GM12878 (cell line): Measurements from ENCODE around the gene PLPPR1. TPM values are rescaled to one million over a fixed set of nuclear protein-coding genes. Genes with fewer than 3 reads are reported as not detected.

Experiments used
- ATAC-seq: fragments of 200-7000 bp; cut with Tn5 transposase; 3 replicates; pipeline ENCODE4 v1.9.1; 2020; ENCODE audit warnings: mild to moderate bottlenecking, moderate library complexity
- BruUV-seq: library from RNA; stranded (reverse); fragments of 400-500 nt; replicated peaks from 2 replicates; lab custom pipeline; 2021; lab: Mats Ljungman, UMichigan
- CTCF ChIA-PET: fragments of 300-600 bp; sonication (Branson Sonifier 250); formaldehyde crosslinking; extraction: SDS; loops from one replicate; lab custom pipeline; 2021; ENCODE audit warnings: inconsistent platforms; lab: Yijun Ruan, JAX
- POLR2A ChIA-PET: fragments of 350-600 bp; formaldehyde crosslinking; extraction: SDS; loops from one replicate; lab custom pipeline; 2021; ENCODE audit warnings: inconsistent platforms; lab: Charles Lee
- RAD21 ChIA-PET: fragments of 300-600 bp; sonication (Branson Sonifier 250); formaldehyde crosslinking; loops from one replicate; lab custom pipeline; 2023; ENCODE audit warnings: antibody characterized with exemption; ENCODE audit not compliant: unreplicated experiment; lab: Charles Lee
- SMC1A ChIA-PET: fragments of 300-600 bp; sonication (Branson Sonifier 250); formaldehyde crosslinking; loops from one replicate; lab custom pipeline; 2023; ENCODE audit not compliant: unreplicated experiment, uncharacterized antibody; lab: Charles Lee
- DNase-seq: peaks from one replicate; pipeline ENCODE4 v3.0.0-alpha.2; 2011; ENCODE audit warnings: low read depth, low spot score
- FAIRE-seq: peaks from 3 replicates; lab custom pipeline; 2011; peaks lifted over from hg19 to GRCh38; lab: Jason Lieb, UNC
- H2AFZ ChIP-seq: 2 replicates; pipeline ENCODE4 v1.6.0; 2011; ENCODE audit warnings: low read depth, low read length, control low read depth; ENCODE audit not compliant: control insufficient read depth
- H3K27ac ChIP-seq: 2 replicates; pipeline ENCODE4 v1.5.1; 2011; ENCODE audit warnings: control low read depth; ENCODE audit not compliant: control insufficient read depth, insufficient read depth
- H3K27me3 ChIP-seq, 2 experiments: replicated peaks in 1 of 2; 2 replicates each; pipeline versions ENCODE4 v1.6.0 to v1.6.1; 2011; ENCODE audit warnings: low read length in 1 of 2; ENCODE audit not compliant: control insufficient read depth in 2 of 2, insufficient read depth in 2 of 2
- H3K36me3 ChIP-seq, 2 experiments: 2 replicates each; pipeline ENCODE4 v1.5.1; 2011; ENCODE audit warnings: low read length in 1 of 2; ENCODE audit not compliant: control insufficient read depth in 2 of 2, insufficient read depth in 2 of 2
- H3K4me1 ChIP-seq: 2 replicates; pipeline ENCODE4 v1.6.1; 2011; ENCODE audit warnings: mild to moderate bottlenecking, low read length, moderate library complexity, mixed read lengths; ENCODE audit not compliant: control insufficient read depth, insufficient read depth
- H3K4me2 ChIP-seq: 2 replicates; pipeline ENCODE4 v1.6.0; 2011; ENCODE audit warnings: control low read depth; ENCODE audit not compliant: control insufficient read depth, insufficient read depth
- H3K4me3 ChIP-seq: fragments of 200-600 bp; sonication (generic); 2 replicates; pipeline ENCODE4 v1.5.1; 2016
- H3K79me2 ChIP-seq: 2 replicates; pipeline ENCODE4 v1.6.0; 2011; ENCODE audit warnings: low read length; ENCODE audit not compliant: control insufficient read depth, insufficient read depth
- H3K9ac ChIP-seq: 2 replicates; pipeline ENCODE4 v1.8.0; 2011; ENCODE audit warnings: low read length, control low read depth, mixed read lengths; ENCODE audit not compliant: control insufficient read depth, insufficient read depth
- H3K9me3 ChIP-seq: replicated peaks from 3 replicates; pipeline ENCODE4 v1.5.1; 2011; ENCODE audit warnings: mild to moderate bottlenecking, low read length; ENCODE audit not compliant: control insufficient read depth, insufficient read depth
- H4K20me1 ChIP-seq: 2 replicates; pipeline ENCODE4 v1.6.0; 2011; ENCODE audit not compliant: control insufficient read depth, insufficient read depth
- CUX1 ChIP-seq: IDR thresholded peaks from 2 replicates; pipeline ENCODE4 v1.6.1; 2012; ENCODE audit warnings: improper control_type of control experiment, low read depth, low read length; ENCODE audit not compliant: insufficient replicate concordance
- HDAC2 ChIP-seq: fragments of 200-600 bp; sonication (generic); IDR thresholded peaks from 2 replicates; pipeline ENCODE4 v1.6.1; 2017
- HDAC6 ChIP-seq: fragments of 200-600 bp; sonication (generic); IDR thresholded peaks from one replicate; pipeline ENCODE4 v1.8.0; 2017; ENCODE audit warnings: antibody characterized with exemption; ENCODE audit not compliant: unreplicated experiment
- NFXL1 ChIP-seq: fragments of 450-650 bp; IDR thresholded peaks from 2 replicates; pipeline ENCODE4 v1.6.1; 2017; ENCODE audit warnings: antibody characterized with exemption, mild to moderate bottlenecking, borderline replicate concordance
- NR2C2 ChIP-seq: IDR thresholded peaks from 2 replicates; pipeline ENCODE4 v1.6.1; 2011; ENCODE audit warnings: borderline replicate concordance, low read depth; ENCODE audit not compliant: control insufficient read depth, insufficient read length
- TCF7 ChIP-seq: IDR thresholded peaks from 2 replicates; pipeline ENCODE4 v1.6.1; 2014; ENCODE audit warnings: antibody characterized with exemption, borderline replicate concordance
- ZBTB4 ChIP-seq: fragments of 450-650 bp; formaldehyde crosslinking; IDR thresholded peaks from 2 replicates; pipeline ENCODE4 v1.4.0; 2022; ENCODE audit warnings: mild to moderate bottlenecking, moderate library complexity
- ZNF384 ChIP-seq: IDR thresholded peaks from 2 replicates; pipeline ENCODE4 v1.6.1; 2012; ENCODE audit warnings: low read depth, mild to moderate bottlenecking, low read length, improper control_type of control experiment, borderline replicate concordance
- WGBS: methylation state at CpG from one replicate; pipeline ENCODE4 v1.1.6; 2016; ENCODE audit warnings: low lambda C conversion rate; ENCODE audit not compliant: insufficient replicate concordance, insufficient coverage; ENCODE audit errors: missing lambda C conversion rate; 5-methylcytosine and 5-hydroxymethylcytosine counted together
- in situ Hi-C: fragments of 300-500 bp; cut with MboI; formaldehyde crosslinking; loops from 9 replicates; pipeline ENCODE4 v1.14.3; 2018; ENCODE audit warnings: mixed read lengths
- intact Hi-C: fragments of 100-400 bp; cut with micrococcal nuclease; formaldehyde crosslinking; loops from one replicate; pipeline ENCODE4 v1.14.2; 2022; ENCODE audit not compliant: unreplicated experiment
- polyA plus RNA-seq, 11 experiments: library from polyadenylated mRNA; depleted of rRNA in 4 of 11; unstranded in 6 of 11; stranded (reverse) in 5 of 11; fragments of >200 nt; fragmentation: Nextera tagmentation in 4 of 11; fragmentation: Illumina TruSeq in 1 of 11; extraction: Ambion mirVana in 4 of 11; extraction: Trizol in 1 of 11; gene quantifications; 1 replicate in 1 of 11; 2 replicates in 10 of 11; pipeline versions ENCODE4 v1.2.1 to v1.2.3, GENCODE V29; 2011 to 2016; ENCODE audit warnings: inconsistent platforms in 2 of 11, missing spikeins in 2 of 11, low read depth in 1 of 11
- total RNA-seq, 4 experiments: library from RNA; depleted of rRNA in 3 of 4; stranded (reverse); fragments of >200 nt in 3 of 4; fragmentation: Illumina TruSeq in 1 of 4; extraction: Trizol in 1 of 4; gene quantifications; 2 replicates each; pipeline versions ENCODE4 v1.2.1 to v1.2.3, GENCODE V29; 2013 to 2021

Gene PLPPR1
- total and polyA plus RNA-seq, 10 of the 15 experiments (the other 5 are each of a cell fraction or from before 2014, with no cell fraction given): 0.69 TPM; not detected in 9

GRCh38 chr9:101324245-101324804, 295.8 kb downstream of the PLPPR1 start:
- intact Hi-C loops: no loop called here
- Histone ChIP-seq H3K36me3 (no peaks in the 10 kb centered on the region), H3K4me2 (no peak overlapping the region), H2AFZ (no peak overlapping the region), H3K9me3 (no peaks in the 10 kb centered on the region), H3K4me1 (no peaks in the 10 kb centered on the region), H3K27ac (no peak overlapping the region), H4K20me1 (no peaks in the 10 kb centered on the region), H3K9ac (no peak overlapping the region), H3K79me2 (no peaks in the 10 kb centered on the region), H3K27me3 (no peaks in the 10 kb centered on the region), H3K4me3 (no peak overlapping the region)
- BruUV-seq: no TSS peak
- FAIRE-seq (no peak), ATAC-seq (no peak), DNase-seq (no peak)
- 42% methylated on average over 3 of the region's 3 CpGs for WGBS
- CTCF ChIA-PET: interaction anchor here (1.0 to 4.8 kb wide), 3 partner anchors 11 to 727 kb away, joined by 3 to 17 read pairs (median 4); no protein-coding TSS in a partner anchor
- POLR2A ChIA-PET: no interaction called here
- in situ Hi-C loops: no loop called here
- SMC1A ChIA-PET: no interaction called here
- RAD21 ChIA-PET: no interaction called here
- no peak for TF ChIP-seq ZNF384

- no peak overlapping the region for H3K4me3 ChIP-seq
- no peak overlapping the region for H3K9ac ChIP-seq
- no TSS peak for BruUV-seq
- no peak for ATAC-seq
- ChIA-PET CTCF (interaction anchor here (1.1 to 4.8 kb wide), 2 partner anchors 11 to 14 kb away, joined by 3 to 17 read pairs; no protein-coding TSS in a partner anchor), RAD21 (interaction anchor here (0.6 kb wide), 1 partner anchor 14 kb away, joined by 3 read pairs; no protein-coding TSS in a partner anchor), SMC1A (interaction anchor here (0.8 to 1.2 kb wide), 2 partner anchors 24 to 57 kb away, joined by 3 read pairs; no protein-coding TSS in a partner anchor), POLR2A (no interaction called here)
- H3K27me3 ChIP-seq: no peaks in the 10 kb centered on the region
- H2AFZ ChIP-seq: no peak overlapping the region
- no peak for FAIRE-seq
- no peaks in the 10 kb centered on the region for H3K4me1 ChIP-seq
- DNase-seq: no peak
- 0% methylated on average over 2 of the region's 2 CpGs for WGBS
- no peaks in the 10 kb centered on the region for H3K79me2 ChIP-seq
- no peaks in the 10 kb centered on the region for H3K36me3 ChIP-seq
- no peaks in the 10 kb centered on the region for H4K20me1 ChIP-seq
- intact Hi-C loops (no loop called here), in situ Hi-C loops (no loop called here)
- H3K9me3 ChIP-seq: no peaks in the 10 kb centered on the region
- no peak overlapping the region for H3K27ac ChIP-seq
- H3K4me2 ChIP-seq: no peak overlapping the region
- TF ChIP-seq NR2C2 (no peak), NFXL1 (no peak), HDAC2 (no peak), CUX1 (no peak), ZBTB4 (CRISPR knock-in tag) (no peak), HDAC6 (no peak), TCF7 (no peak)
Observed at GRCh38 chr9:101325053-101325452, 296.5 kb downstream of the PLPPR1 start.
